K562 (cell line): ENCODE measurements around the gene GYPC. TPM values are rescaled to one million over a fixed set of nuclear protein-coding genes. Genes with fewer than 3 reads are reported as not detected.

Source experiments
- BCLAF1 ChIP-seq, 2 experiments: fragments of 450-650 bp in 1 of 2; IDR thresholded peaks; 2 replicates each; pipeline ENCODE4 v1.6.1; 2011 to 2017; ENCODE audit warnings: low read depth in 2 of 2, antibody characterized with exemption in 1 of 2, borderline replicate concordance in 1 of 2, low read length in 1 of 2, mild to moderate bottlenecking in 1 of 2, mixed read lengths in 1 of 2; ENCODE audit not compliant: control insufficient read depth in 1 of 2
- BHLHE40 ChIP-seq: IDR thresholded peaks from 2 replicates; pipeline ENCODE4 v1.6.1; 2011; ENCODE audit warnings: low read length, improper control_type of control experiment
- CTCF ChIP-seq, 3 experiments: IDR thresholded peaks in 2 of 3; conservative IDR thresholded peaks in 1 of 3; 2 replicates each; pipeline ENCODE4 v1.5.1; 2011 to 2012; ENCODE audit warnings: low read length in 3 of 3, mild to moderate bottlenecking in 3 of 3, control low read depth in 2 of 3, improper control_type of control experiment in 1 of 3, inconsistent platforms in 1 of 3, low read depth in 1 of 3, mixed read lengths in 1 of 3, moderate library complexity in 1 of 3; ENCODE audit not compliant: insufficient read depth in 2 of 3
- EP300 ChIP-seq: IDR thresholded peaks from 2 replicates; pipeline ENCODE4 v1.6.1; 2012; ENCODE audit warnings: low read length, improper control_type of control experiment
- HMBOX1 ChIP-seq: sonication (generic); IDR thresholded peaks from 2 replicates; pipeline ENCODE4 v1.6.1; 2016
- LEF1 ChIP-seq: fragments of 450-650 bp; IDR thresholded peaks from 2 replicates; pipeline ENCODE4 v1.6.1; 2016; ENCODE audit warnings: mild to moderate bottlenecking
- NCOR1 ChIP-seq: fragments of 450-650 bp; IDR thresholded peaks from 2 replicates; pipeline ENCODE4 v1.6.1; 2016; ENCODE audit warnings: mild to moderate bottlenecking, moderate library complexity
- NEUROD1 ChIP-seq: fragments of 150-350 bp; IDR thresholded peaks from 2 replicates; pipeline ENCODE4 v1.6.1; 2014; ENCODE audit warnings: borderline replicate concordance, low read length, low read depth; ENCODE audit not compliant: partially characterized antibody
- RFX5 ChIP-seq: IDR thresholded peaks from 2 replicates; pipeline ENCODE4 v1.6.1; 2011; ENCODE audit warnings: low read depth, mild to moderate bottlenecking, improper control_type of control experiment, low read length
- SNIP1 ChIP-seq: fragments of 450-650 bp; IDR thresholded peaks from 2 replicates; pipeline ENCODE4 v1.7.1; 2017; ENCODE audit warnings: low read depth, mild to moderate bottlenecking
- TEAD4 ChIP-seq, 2 experiments: sonication (generic) in 1 of 2; formaldehyde crosslinking in 1 of 2; IDR thresholded peaks; 2 replicates each; pipeline versions ENCODE4 v1.6.1 to v1.8.0; 2012 to 2022; ENCODE audit warnings: borderline replicate concordance in 1 of 2, inconsistent platforms in 1 of 2, low read length in 1 of 2, mild to moderate bottlenecking in 1 of 2, missing genetic modification reagents in 1 of 2
- ZEB2 ChIP-seq: fragments of 450-650 bp; IDR thresholded peaks from 2 replicates; pipeline ENCODE4 v1.6.1; 2016
- polyA plus RNA-seq, 8 experiments: library from polyadenylated mRNA; depleted of rRNA in 4 of 8; stranded (reverse) in 5 of 8; unstranded in 3 of 8; fragments of >200 nt; fragmentation: Nextera tagmentation in 2 of 8; fragmentation: Illumina TruSeq in 1 of 8; extraction: Ambion mirVana in 2 of 8; extraction: Trizol in 1 of 8; gene quantifications; 2 replicates each; pipeline versions ENCODE4 v1.2.1 to v1.2.3, GENCODE V29; 2011 to 2014; ENCODE audit warnings: inconsistent platforms in 1 of 8, missing spikeins in 1 of 8
- total RNA-seq, 7 experiments: library from RNA; depleted of rRNA in 6 of 7; stranded (reverse); fragments of >200 nt in 6 of 7; fragmentation: Illumina TruSeq in 2 of 7; extraction: Trizol in 2 of 7; gene quantifications; 2 replicates each; pipeline versions ENCODE4 v1.2.1 to v1.2.3, GENCODE V29; 2011 to 2021; ENCODE audit warnings: low replicate concordance in 1 of 7
- TF ChIP-seq, protein P1 (sequence below), 2 experiments: fragments of 450-650 bp; conservative IDR thresholded peaks; 2 replicates each; pipeline ENCODE4 v1.6.1; 2017; ENCODE audit warnings: mild to moderate bottlenecking in 2 of 2, moderate library complexity in 2 of 2
- TF ChIP-seq, protein P2 (sequence below): sonication (generic); formaldehyde crosslinking; IDR thresholded peaks from 2 replicates; pipeline ENCODE4 v1.9.0; 2022; ENCODE audit warnings: mild to moderate bottlenecking, missing genetic modification reagents
- TF ChIP-seq, protein P3 (sequence below): fragments of 450-650 bp; IDR thresholded peaks from 2 replicates; pipeline ENCODE4 v1.6.1; 2018; ENCODE audit not compliant: partially characterized antibody

Gene GYPC
- total and polyA plus RNA-seq, 9 of the 15 experiments (the other 6 are each of a cell fraction or from before 2014, with no cell fraction given), result 50.6 to 282 (median 194) TPM

GRCh38 chr2:126650994-126651393 is 5.0 kb upstream of the GYPC start (continued):
- TF ChIP-seq BCLAF1 (IDR thresholded peaks at IDR 0.05; ENCODE audit: borderline replicate concordance in 1 of 2, control insufficient read depth in 1 of 2, low read depth in 2 of 2, low read length in 1 of 2) (no peak), LEF1 (0 out of 2 replicates have a peak, but pooled peaks have one; percentile 41), EP300 (peak; percentile 81; the same call in 1 of the 2 replicates), SNIP1 (0 out of 2 replicates have a peak, but pooled peaks have one; percentile 50), CTCF (IDR thresholded peaks at IDR 0.05 in 2 of 3, conservative IDR thresholded peaks at IDR 0.05 in 1 of 3; ENCODE audit: insufficient read depth in 2 of 3, low read depth in 1 of 3, low read length in 3 of 3) (peak in 2 of 3 experiments; percentile 20 to 23; a peak in 1 of 6 replicates), TEAD4 (IDR thresholded peaks at IDR 0.05; ENCODE audit: low read length) (peak; percentile 83), TEAD4 (CRISPR knock-in tag; IDR thresholded peaks at IDR 0.05; ENCODE audit: borderline replicate concordance) (no peak), RFX5 (peak; percentile 71; the same call in 1 of the 2 replicates), NEUROD1 (peak; percentile 41), BHLHE40 (no peak), ZEB2 (peak; percentile 51; the same call in 1 of the 2 replicates), HMBOX1 (peak; percentile 65; the same call in 1 of the 2 replicates), NCOR1 (peak; percentile 78)
- TF ChIP-seq, protein P1, sequence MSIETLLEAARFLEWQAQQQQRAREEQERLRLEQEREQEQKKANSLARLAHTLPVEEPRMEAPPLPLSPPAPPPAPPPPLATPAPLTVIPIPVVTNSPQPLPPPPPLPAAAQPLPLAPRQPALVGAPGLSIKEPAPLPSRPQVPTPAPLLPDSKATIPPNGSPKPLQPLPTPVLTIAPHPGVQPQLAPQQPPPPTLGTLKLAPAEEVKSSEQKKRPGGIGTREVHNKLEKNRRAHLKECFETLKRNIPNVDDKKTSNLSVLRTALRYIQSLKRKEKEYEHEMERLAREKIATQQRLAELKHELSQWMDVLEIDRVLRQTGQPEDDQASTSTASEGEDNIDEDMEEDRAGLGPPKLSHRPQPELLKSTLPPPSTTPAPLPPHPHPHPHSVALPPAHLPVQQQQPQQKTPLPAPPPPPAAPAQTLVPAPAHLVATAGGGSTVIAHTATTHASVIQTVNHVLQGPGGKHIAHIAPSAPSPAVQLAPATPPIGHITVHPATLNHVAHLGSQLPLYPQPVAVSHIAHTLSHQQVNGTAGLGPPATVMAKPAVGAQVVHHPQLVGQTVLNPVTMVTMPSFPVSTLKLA (conservative IDR thresholded peaks at IDR 0.05), result 0 out of 4 replicates have a peak, but pooled peaks of 1 of the 2 experiments have one; percentile 30
- TF ChIP-seq, protein P2, sequence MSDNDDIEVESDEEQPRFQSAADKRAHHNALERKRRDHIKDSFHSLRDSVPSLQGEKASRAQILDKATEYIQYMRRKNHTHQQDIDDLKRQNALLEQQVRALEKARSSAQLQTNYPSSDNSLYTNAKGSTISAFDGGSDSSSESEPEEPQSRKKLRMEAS (CRISPR knock-in tag), result peak; percentile 88
- TF ChIP-seq, protein P3, sequence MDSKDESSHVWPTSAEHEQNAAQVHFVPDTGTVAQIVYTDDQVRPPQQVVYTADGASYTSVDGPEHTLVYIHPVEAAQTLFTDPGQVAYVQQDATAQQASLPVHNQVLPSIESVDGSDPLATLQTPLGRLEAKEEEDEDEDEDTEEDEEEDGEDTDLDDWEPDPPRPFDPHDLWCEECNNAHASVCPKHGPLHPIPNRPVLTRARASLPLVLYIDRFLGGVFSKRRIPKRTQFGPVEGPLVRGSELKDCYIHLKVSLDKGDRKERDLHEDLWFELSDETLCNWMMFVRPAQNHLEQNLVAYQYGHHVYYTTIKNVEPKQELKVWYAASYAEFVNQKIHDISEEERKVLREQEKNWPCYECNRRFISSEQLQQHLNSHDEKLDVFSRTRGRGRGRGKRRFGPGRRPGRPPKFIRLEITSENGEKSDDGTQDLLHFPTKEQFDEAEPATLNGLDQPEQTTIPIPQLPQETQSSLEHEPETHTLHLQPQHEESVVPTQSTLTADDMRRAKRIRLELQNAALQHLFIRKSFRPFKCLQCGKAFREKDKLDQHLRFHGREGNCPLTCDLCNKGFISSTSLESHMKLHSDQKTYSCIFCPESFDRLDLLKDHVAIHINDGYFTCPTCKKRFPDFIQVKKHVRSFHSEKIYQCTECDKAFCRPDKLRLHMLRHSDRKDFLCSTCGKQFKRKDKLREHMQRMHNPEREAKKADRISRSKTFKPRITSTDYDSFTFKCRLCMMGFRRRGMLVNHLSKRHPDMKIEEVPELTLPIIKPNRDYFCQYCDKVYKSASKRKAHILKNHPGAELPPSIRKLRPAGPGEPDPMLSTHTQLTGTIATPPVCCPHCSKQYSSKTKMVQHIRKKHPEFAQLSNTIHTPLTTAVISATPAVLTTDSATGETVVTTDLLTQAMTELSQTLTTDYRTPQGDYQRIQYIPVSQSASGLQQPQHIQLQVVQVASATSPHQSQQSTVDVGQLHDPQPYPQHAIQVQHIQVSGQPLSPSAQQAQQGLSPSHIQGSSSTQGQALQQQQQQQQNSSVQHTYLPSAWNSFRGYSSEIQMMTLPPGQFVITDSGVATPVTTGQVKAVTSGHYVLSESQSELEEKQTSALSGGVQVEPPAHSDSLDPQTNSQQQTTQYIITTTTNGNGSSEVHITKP, result peak; percentile 60
